Measurements from ENCODE around the gene VCAN. TPM values are rescaled to one million over a fixed set of nuclear protein-coding genes. Genes with fewer than 3 reads are reported as not detected.

Gene VCAN
- 543 and 658 TPM in 2 replicates for total RNA-seq

DNA sequence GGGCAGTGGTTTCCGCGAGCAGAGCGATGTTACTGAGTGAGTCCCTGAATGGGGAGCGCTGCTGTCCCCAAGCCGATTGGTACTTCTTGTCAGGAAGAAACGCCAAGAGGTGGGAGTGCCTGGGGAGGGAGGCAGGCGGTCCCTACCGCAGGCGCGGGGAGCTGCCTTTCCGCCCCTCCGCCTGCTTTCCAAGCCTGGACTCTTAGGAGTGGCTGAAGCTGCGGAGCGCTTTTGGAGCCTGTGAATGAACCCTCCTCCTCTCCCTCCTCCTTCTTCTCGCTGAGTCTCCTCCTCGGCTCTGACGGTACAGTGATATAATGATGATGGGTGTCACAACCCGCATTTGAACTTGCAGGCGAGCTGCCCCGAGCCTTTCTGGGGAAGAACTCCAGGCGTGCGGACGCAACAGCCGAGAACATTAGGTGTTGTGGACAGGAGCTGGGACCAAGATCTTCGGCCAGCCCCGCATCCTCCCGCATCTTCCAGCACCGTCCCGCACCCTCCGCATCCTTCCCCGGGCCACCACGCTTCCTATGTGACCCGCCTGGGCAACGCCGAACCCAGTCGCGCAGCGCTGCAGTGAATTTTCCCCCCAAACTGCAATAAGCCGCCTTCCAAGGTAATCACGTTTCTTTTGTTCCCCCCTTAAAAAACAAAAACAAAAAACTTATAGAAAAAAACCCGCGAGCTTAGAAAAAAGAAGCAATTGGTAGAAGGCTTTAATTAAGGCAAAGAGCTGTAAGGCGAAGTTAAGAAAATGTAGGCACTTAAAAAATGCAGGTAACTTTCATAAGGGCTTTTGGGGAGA is at the start of gene VCAN:
TSS of gene VCAN (plus strand) at position 340 of the 808 bp plus-strand sequence. CDS start 11,775 bp downstream, outside the sequence.
- Histone ChIP-seq H3K27ac (ENCODE audit: low read depth, low read length) (peak within 1 kb of the TSS; percentile 98), H3K4me1 (ENCODE audit: insufficient read depth, low read length) (peaks cover 21% of the 10 kb centered on the region), H3K79me2 (ENCODE audit: insufficient read depth, low read length) (peaks cover 21% of the 10 kb centered on the region), H3K36me3 (ENCODE audit: insufficient read depth, low read length) (peaks cover 4% of the 10 kb centered on the region), H3K27me3 (ENCODE audit: insufficient read depth, low read length) (peaks cover 42% of the 10 kb centered on the region), H2AFZ (ENCODE audit: low read length) (peak within 1 kb of the TSS; percentile 79), H3K4me3 (ENCODE audit: insufficient read depth, low read length) (peak within 1 kb of the TSS; percentile 89), H3K4me2 (ENCODE audit: insufficient read depth, low read length) (peak within 1 kb of the TSS; percentile 92), H4K20me1 (ENCODE audit: insufficient read depth, low read length) (no peaks in the 10 kb centered on the region), H3K9me3 (ENCODE audit: low read depth, low read length) (no peaks in the 10 kb centered on the region)
- TF ChIP-seq, protein P1, sequence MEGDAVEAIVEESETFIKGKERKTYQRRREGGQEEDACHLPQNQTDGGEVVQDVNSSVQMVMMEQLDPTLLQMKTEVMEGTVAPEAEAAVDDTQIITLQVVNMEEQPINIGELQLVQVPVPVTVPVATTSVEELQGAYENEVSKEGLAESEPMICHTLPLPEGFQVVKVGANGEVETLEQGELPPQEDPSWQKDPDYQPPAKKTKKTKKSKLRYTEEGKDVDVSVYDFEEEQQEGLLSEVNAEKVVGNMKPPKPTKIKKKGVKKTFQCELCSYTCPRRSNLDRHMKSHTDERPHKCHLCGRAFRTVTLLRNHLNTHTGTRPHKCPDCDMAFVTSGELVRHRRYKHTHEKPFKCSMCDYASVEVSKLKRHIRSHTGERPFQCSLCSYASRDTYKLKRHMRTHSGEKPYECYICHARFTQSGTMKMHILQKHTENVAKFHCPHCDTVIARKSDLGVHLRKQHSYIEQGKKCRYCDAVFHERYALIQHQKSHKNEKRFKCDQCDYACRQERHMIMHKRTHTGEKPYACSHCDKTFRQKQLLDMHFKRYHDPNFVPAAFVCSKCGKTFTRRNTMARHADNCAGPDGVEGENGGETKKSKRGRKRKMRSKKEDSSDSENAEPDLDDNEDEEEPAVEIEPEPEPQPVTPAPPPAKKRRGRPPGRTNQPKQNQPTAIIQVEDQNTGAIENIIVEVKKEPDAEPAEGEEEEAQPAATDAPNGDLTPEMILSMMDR (IDR thresholded peaks at IDR 0.05; ENCODE audit: extremely low read depth, low read depth, low read length), result no peak
- DNase-seq (ENCODE audit: insufficient read length, low spot score, missing footprints), result peak; percentile 94

DNA sequence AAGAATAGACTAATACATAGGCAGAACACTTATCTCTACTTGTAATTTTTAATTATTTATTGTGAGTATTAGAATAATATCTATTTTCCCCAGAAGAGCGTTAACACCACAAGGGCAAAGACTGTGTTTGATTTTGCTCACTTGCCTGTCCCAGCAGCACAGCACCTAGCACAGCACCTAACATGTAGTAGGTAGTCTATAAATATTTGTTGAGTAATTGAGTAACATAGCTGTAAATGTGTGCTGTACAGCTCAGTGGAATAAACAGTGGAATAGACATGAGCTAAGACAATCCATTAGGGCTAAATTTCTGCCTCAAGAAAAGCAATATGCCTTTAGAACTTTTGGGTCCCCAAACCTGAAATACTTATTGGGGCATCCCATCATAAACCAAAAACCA is 49.3 kb upstream of the VCAN start:
- TF ChIP-seq, protein P1 (IDR thresholded peaks at IDR 0.05; ENCODE audit: extremely low read depth, low read depth, low read length), result no peak
- Histone ChIP-seq H3K4me2 (ENCODE audit: insufficient read depth, low read length) (no peak overlapping the region), H3K79me2 (ENCODE audit: insufficient read depth, low read length) (no peaks in the 10 kb centered on the region), H3K27me3 (ENCODE audit: insufficient read depth, low read length) (no peaks in the 10 kb centered on the region), H3K9me3 (ENCODE audit: low read depth, low read length) (no peaks in the 10 kb centered on the region), H3K27ac (ENCODE audit: low read depth, low read length) (no peak overlapping the region), H3K36me3 (ENCODE audit: insufficient read depth, low read length) (no peaks in the 10 kb centered on the region), H2AFZ (ENCODE audit: low read length) (no peak overlapping the region), H3K4me1 (ENCODE audit: insufficient read depth, low read length) (no peaks in the 10 kb centered on the region), H4K20me1 (ENCODE audit: insufficient read depth, low read length) (no peaks in the 10 kb centered on the region), H3K4me3 (ENCODE audit: insufficient read depth, low read length) (no peak overlapping the region)
- DNase-seq (ENCODE audit: insufficient read length, low spot score, missing footprints), result no peak

DNA sequence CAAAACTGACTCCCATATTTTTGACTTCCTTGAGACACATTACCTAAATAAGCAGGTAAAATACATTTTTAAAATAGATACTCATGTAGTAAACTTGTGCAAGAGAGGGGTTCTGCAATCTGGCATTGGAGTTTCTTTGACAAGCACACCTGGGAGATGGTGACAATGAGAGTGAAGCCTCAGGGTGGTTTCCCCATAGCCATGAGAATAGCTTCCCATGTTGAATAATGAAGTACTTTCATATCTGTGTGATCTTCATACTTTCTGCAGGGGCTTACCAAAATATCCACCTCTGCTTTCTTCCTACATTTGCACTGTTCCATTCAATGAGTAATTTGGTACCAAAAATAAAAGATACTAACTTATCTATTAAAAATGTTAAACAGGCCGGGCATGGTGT is 44.7 kb upstream of the VCAN start:
- no peak for DNase-seq (ENCODE audit: insufficient read length, low spot score, missing footprints)
- TF ChIP-seq, protein P1 (IDR thresholded peaks at IDR 0.05; ENCODE audit: extremely low read depth, low read depth, low read length), result no peak
- H3K79me2 ChIP-seq (ENCODE audit: insufficient read depth, low read length), result no peaks in the 10 kb centered on the region
- H3K4me1 ChIP-seq (ENCODE audit: insufficient read depth, low read length), result no peaks in the 10 kb centered on the region
- H2AFZ ChIP-seq (ENCODE audit: low read length), result no peak overlapping the region
- no peak overlapping the region for H3K4me2 ChIP-seq (ENCODE audit: insufficient read depth, low read length)
- no peaks in the 10 kb centered on the region for H3K36me3 ChIP-seq (ENCODE audit: insufficient read depth, low read length)
- H3K4me3 ChIP-seq (ENCODE audit: insufficient read depth, low read length), result no peak overlapping the region
- no peaks in the 10 kb centered on the region for H3K27me3 ChIP-seq (ENCODE audit: insufficient read depth, low read length)
- no peaks in the 10 kb centered on the region for H4K20me1 ChIP-seq (ENCODE audit: insufficient read depth, low read length)
- H3K27ac ChIP-seq (ENCODE audit: low read depth, low read length), result no peak overlapping the region
- H3K9me3 ChIP-seq (ENCODE audit: low read depth, low read length), result no peaks in the 10 kb centered on the region

DNA sequence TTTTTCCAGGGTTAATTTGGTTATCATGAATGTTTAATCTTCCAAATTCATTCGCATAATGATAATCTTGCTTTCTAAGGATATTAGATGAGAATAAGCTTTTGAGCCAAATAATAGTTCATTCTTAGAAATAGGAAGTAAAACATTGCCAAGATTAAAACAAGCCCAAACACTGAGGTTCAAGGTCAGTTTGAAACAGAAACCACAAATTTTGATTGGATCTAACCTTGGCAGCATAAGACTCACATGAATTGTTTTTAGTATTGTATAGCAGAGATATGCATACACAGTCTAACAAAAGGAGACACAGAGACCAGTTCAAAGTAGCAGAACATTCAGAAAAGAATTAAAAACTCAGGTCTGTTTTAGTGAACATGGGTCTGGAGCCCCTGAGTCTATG is 43.4 kb upstream of the VCAN start:
- Histone ChIP-seq H3K4me1 (ENCODE audit: insufficient read depth, low read length) (no peaks in the 10 kb centered on the region), H3K27ac (ENCODE audit: low read depth, low read length) (no peak overlapping the region), H3K27me3 (ENCODE audit: insufficient read depth, low read length) (no peaks in the 10 kb centered on the region), H2AFZ (ENCODE audit: low read length) (no peak overlapping the region), H3K4me2 (ENCODE audit: insufficient read depth, low read length) (no peak overlapping the region), H4K20me1 (ENCODE audit: insufficient read depth, low read length) (no peaks in the 10 kb centered on the region), H3K79me2 (ENCODE audit: insufficient read depth, low read length) (no peaks in the 10 kb centered on the region), H3K4me3 (ENCODE audit: insufficient read depth, low read length) (no peak overlapping the region), H3K9me3 (ENCODE audit: low read depth, low read length) (no peaks in the 10 kb centered on the region), H3K36me3 (ENCODE audit: insufficient read depth, low read length) (no peaks in the 10 kb centered on the region)
- DNase-seq (ENCODE audit: insufficient read length, low spot score, missing footprints), result no peak
- TF ChIP-seq, protein P1 (IDR thresholded peaks at IDR 0.05; ENCODE audit: extremely low read depth, low read depth, low read length), result no peak

Measured in osteoblast (primary cell).